Spleen (tissue), 11 donors: ENCODE measurements around the gene SNTN. TPM values are rescaled to one million over a fixed set of nuclear protein-coding genes. Genes with fewer than 3 reads are reported as not detected.

Experiments used
- DNase-seq: peaks from one replicate; pipeline ENCODE4 v3.0.0-alpha.2; 2020
- H3K27ac ChIP-seq, 8 donors: fragments of 200-600 bp; sonication (generic) in 7 of 8; 1 replicate in 4 of 8; 2 replicates in 4 of 8; pipeline versions ENCODE4 v1.5.0 to v1.8.0; 2016 to 2021; ENCODE audit warnings: inconsistent platforms in 4 of 8, mild to moderate bottlenecking in 4 of 8, moderate library complexity in 1 of 8
- H3K27me3 ChIP-seq, 7 donors: fragments of 200-600 bp; sonication (generic) in 6 of 7; replicated peaks in 1 of 7; 1 replicate in 4 of 7; 2 replicates in 3 of 7; pipeline versions ENCODE4 v1.5.0 to v1.8.0; 2016 to 2021; ENCODE audit warnings: inconsistent platforms in 3 of 7, mild to moderate bottlenecking in 1 of 7
- H3K36me3 ChIP-seq, 6 donors: fragments of 200-600 bp; sonication (generic) in 5 of 6; 1 replicate in 4 of 6; 2 replicates in 2 of 6; pipeline versions ENCODE4 v1.5.0 to v1.8.0; 2016 to 2021; ENCODE audit warnings: inconsistent platforms in 2 of 6
- H3K4me1 ChIP-seq, 6 donors: fragments of 200-600 bp; sonication (generic) in 5 of 6; 1 replicate in 3 of 6; 2 replicates in 3 of 6; pipeline versions ENCODE4 v1.5.0 to v1.8.0; 2016 to 2021; ENCODE audit warnings: inconsistent platforms in 3 of 6
- H3K4me3 ChIP-seq, 8 donors: fragments of 200-600 bp; sonication (generic) in 7 of 8; 1 replicate in 4 of 8; 2 replicates in 4 of 8; pipeline versions ENCODE4 v1.5.0 to v1.8.0; 2016 to 2021; ENCODE audit warnings: inconsistent platforms in 4 of 8, mild to moderate bottlenecking in 4 of 8, moderate library complexity in 2 of 8
- H3K9me3 ChIP-seq, 8 donors: fragments of 200-600 bp; sonication (generic) in 7 of 8; 1 replicate in 4 of 8; 2 replicates in 4 of 8; pipeline versions ENCODE4 v1.5.0 to v1.8.0; 2016 to 2021; ENCODE audit warnings: inconsistent platforms in 4 of 8
- POLR2A ChIP-seq, 3 donors: fragments of 450-650 bp; IDR thresholded peaks; one replicate each; pipeline ENCODE4 v1.5.1; 2017; ENCODE audit warnings: antibody characterized with exemption in 3 of 3, mild to moderate bottlenecking in 1 of 3
- POLR2AphosphoS5 ChIP-seq, 3 donors: sonication (generic); formaldehyde crosslinking; IDR thresholded peaks; one replicate each; pipeline ENCODE4 v1.5.1; 2017; ENCODE audit warnings: antibody characterized with exemption in 3 of 3
- WGBS, 5 donors: extraction: QIAGEN DNeasy Blood & Tissue Kit in 3 of 5; methylation state at CpG; one replicate each; pipeline versions ENCODE4 v1.1.5 to v1.1.7; 2013 to 2018; 5-methylcytosine and 5-hydroxymethylcytosine counted together
- intact Hi-C: fragments of 100-400 bp; cut with DNase I; formaldehyde crosslinking; loops from one replicate; pipeline ENCODE4 v1.15.0; 2023; ENCODE audit warnings: low total_unique reads
- polyA plus RNA-seq, 3 donors: library from polyadenylated mRNA; stranded (reverse); fragments of 200-250 nt; gene quantifications; one replicate each; pipeline ENCODE4 v1.2.1, GENCODE V29; 2013
- total RNA-seq, 7 donors: library from RNA; depleted of rRNA in 3 of 7; stranded (reverse); fragments of >200 nt in 3 of 7; fragmentation: NEBNext Ultra II Directional in 4 of 7; extraction: Animal tissue kit (Norgen Biotek cat#: 25700) in 4 of 7; gene quantifications; one replicate each; pipeline versions ENCODE4 v1.1.0 to v1.2.1, GENCODE V29; 2016 to 2021
- TF ChIP-seq, protein P1 (sequence below), 11 experiments: fragments of 200-600 bp in 7 of 11; fragments of 450-650 bp in 4 of 11; sonication (generic) in 4 of 11; IDR thresholded peaks in 8 of 11; conservative IDR thresholded peaks in 3 of 11; 1 replicate in 7 of 11; 2 replicates in 4 of 11; pipeline versions ENCODE4 v1.4.0 to v1.8.0; 2016 to 2021; ENCODE audit warnings: antibody characterized with exemption in 11 of 11, inconsistent platforms in 4 of 11, mild to moderate bottlenecking in 1 of 11
- donor health status: healthy with polysubstance abuse.
- donor health status: DM: no; HTN: no; CAD: no; lungs with moderate emphysema.
- donor health status: DM: no; HTN: no; CAD: no.
- donor health status: Bipolar disorder and iron deficiency.
- donor health status: healthy.
- donor health status: DM: no; HTN: no; CAD: no.
- donor health status: DM: yes; HTN: yes; CAD: no.

The SNTN gene
- total and polyA plus RNA-seq, 10 donors = not detected

DNA sequence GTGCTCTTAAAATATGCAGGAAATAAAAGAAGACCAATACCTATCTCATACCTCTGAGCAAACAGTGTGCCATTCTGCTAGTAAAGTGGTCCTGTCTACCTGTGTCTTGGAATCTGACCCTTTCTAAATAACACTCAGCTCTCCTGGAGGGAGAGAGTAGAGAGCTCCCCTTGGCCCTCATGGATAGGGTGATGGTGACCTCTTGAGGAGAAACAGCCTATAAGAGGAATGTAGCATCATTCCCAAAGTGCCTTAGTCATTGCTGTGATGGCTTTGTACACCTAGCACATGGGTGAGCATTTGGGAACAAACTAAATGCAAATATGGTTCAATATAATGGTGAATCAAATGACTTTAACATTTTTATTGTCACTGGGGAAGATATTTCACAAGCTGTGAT lies 10.0 kb downstream of the SNTN start:
- Histone ChIP-seq H3K27me3 (no peaks in the 10 kb centered on the region), H3K4me1 (no peaks in the 10 kb centered on the region), H3K9me3 (no peaks in the 10 kb centered on the region), H3K27ac (no peak overlapping the region), H3K36me3 (no peaks in the 10 kb centered on the region), H3K4me3 (no peak overlapping the region)
- TF ChIP-seq POLR2AphosphoS5 (IDR thresholded peaks at IDR 0.05) (no peak), POLR2A (IDR thresholded peaks at IDR 0.05) (no peak)
- TF ChIP-seq, protein P1, sequence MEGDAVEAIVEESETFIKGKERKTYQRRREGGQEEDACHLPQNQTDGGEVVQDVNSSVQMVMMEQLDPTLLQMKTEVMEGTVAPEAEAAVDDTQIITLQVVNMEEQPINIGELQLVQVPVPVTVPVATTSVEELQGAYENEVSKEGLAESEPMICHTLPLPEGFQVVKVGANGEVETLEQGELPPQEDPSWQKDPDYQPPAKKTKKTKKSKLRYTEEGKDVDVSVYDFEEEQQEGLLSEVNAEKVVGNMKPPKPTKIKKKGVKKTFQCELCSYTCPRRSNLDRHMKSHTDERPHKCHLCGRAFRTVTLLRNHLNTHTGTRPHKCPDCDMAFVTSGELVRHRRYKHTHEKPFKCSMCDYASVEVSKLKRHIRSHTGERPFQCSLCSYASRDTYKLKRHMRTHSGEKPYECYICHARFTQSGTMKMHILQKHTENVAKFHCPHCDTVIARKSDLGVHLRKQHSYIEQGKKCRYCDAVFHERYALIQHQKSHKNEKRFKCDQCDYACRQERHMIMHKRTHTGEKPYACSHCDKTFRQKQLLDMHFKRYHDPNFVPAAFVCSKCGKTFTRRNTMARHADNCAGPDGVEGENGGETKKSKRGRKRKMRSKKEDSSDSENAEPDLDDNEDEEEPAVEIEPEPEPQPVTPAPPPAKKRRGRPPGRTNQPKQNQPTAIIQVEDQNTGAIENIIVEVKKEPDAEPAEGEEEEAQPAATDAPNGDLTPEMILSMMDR (IDR thresholded peaks at IDR 0.05 in 8 of 11, conservative IDR thresholded peaks at IDR 0.05 in 3 of 11) = no peak
- intact Hi-C loops = no loop called here
- no peak for DNase-seq

DNA sequence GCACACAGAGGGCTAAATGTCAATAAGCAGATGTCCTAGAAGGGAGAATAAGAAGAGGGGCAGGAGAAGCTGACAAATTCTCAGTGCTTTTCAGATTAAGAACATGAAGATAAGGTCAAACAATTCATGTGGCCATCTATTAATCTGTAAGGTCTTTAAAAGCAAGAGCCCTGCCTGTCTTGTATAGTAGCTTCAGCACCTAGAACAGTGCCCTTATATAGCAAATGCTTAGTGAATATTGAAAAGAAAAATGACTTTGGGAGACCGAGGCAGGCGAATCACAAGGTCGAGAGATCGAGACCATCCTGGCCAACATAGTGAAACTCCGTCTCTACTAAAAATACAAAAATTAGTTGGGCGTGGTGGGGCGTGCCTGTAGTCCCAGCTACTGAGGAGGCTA lies 18.1 kb downstream of the SNTN start:
- 90 to 96% (median 94%) methylated on average over 7 of the region's 7 CpGs for WGBS, 5 donors

DNA sequence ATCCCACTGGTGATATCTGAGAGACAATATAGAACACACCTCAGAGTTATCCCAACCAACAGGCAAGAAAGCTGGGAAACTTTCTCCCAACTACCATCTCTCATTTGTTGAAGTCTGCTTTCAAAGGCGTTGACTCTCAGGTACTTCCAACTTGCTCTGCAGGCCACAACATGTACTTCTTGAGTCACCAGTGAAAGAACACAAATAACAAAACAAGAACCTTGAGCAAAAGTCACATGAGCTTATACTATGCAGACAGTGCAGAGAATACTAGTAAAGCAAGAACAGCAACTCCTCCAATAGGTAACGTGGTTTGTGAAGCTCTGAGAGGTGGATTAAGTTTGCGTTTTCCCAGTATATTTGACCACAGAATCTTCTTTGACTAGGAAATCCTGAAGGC lies 20.6 kb downstream of the SNTN start:
- intact Hi-C loops = no loop called here
- H3K27me3 ChIP-seq = no peaks in the 10 kb centered on the region
- 68 to 88% (median 84%) methylated on average over 3 of the region's 3 CpGs for WGBS, 5 donors
- no peak for DNase-seq
- H3K27ac ChIP-seq = no peak overlapping the region
- no peak for TF ChIP-seq POLR2AphosphoS5 (IDR thresholded peaks at IDR 0.05)
- no peaks in the 10 kb centered on the region for H3K9me3 ChIP-seq
- H3K36me3 ChIP-seq = no peaks in the 10 kb centered on the region
- no peaks in the 10 kb centered on the region for H3K4me1 ChIP-seq
- H3K4me3 ChIP-seq = no peak overlapping the region

More for the DNA sequence above, 18.1 kb downstream of the SNTN start:
- intact Hi-C loops = no loop called here
- no peak for DNase-seq
- Histone ChIP-seq H3K4me1 (no peaks in the 10 kb centered on the region), H3K4me3 (no peak overlapping the region), H3K27me3 (no peaks in the 10 kb centered on the region), H3K27ac (no peak overlapping the region), H3K9me3 (no peaks in the 10 kb centered on the region), H3K36me3 (no peaks in the 10 kb centered on the region)
- no peak for TF ChIP-seq POLR2A (IDR thresholded peaks at IDR 0.05)
- TF ChIP-seq, protein P1 (IDR thresholded peaks at IDR 0.05 in 8 of 11, conservative IDR thresholded peaks at IDR 0.05 in 3 of 11) = no peak
- TF ChIP-seq POLR2AphosphoS5 (IDR thresholded peaks at IDR 0.05) = no peak

DNA sequence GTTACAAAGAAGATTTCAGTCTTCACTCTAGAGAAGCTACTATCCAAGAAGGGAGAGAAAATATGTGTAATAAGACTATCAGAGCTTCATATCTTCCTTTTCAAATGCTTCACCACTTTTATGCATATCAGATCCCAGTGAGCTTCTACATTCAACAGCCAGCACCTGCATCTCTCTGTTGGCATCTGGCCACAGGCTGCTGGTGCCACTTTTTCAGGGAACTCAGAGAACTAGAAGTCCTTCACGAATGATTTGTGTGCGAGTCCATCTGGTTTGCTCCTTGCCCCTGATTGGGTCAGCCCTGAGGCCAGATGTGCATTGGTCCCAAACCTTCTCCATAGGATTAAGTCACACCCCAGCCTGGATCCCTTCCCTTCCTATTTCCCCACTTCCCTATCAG lies 22.1 kb downstream of the SNTN start:
- 64 to 98% (median 82%) methylated on average over 2 of the region's 2 CpGs for WGBS, 5 donors
- H3K4me1 ChIP-seq = no peaks in the 10 kb centered on the region
- no peak for DNase-seq
- H3K27ac ChIP-seq = no peak overlapping the region
- H3K9me3 ChIP-seq = no peaks in the 10 kb centered on the region
- intact Hi-C loops = no loop called here
- TF ChIP-seq, protein P1 (IDR thresholded peaks at IDR 0.05 in 8 of 11, conservative IDR thresholded peaks at IDR 0.05 in 3 of 11) = no peak
- no peak for TF ChIP-seq POLR2AphosphoS5 (IDR thresholded peaks at IDR 0.05)
- TF ChIP-seq POLR2A (IDR thresholded peaks at IDR 0.05) = no peak
- no peaks in the 10 kb centered on the region for H3K27me3 ChIP-seq
- H3K36me3 ChIP-seq = no peaks in the 10 kb centered on the region
- no peak overlapping the region for H3K4me3 ChIP-seq

DNA sequence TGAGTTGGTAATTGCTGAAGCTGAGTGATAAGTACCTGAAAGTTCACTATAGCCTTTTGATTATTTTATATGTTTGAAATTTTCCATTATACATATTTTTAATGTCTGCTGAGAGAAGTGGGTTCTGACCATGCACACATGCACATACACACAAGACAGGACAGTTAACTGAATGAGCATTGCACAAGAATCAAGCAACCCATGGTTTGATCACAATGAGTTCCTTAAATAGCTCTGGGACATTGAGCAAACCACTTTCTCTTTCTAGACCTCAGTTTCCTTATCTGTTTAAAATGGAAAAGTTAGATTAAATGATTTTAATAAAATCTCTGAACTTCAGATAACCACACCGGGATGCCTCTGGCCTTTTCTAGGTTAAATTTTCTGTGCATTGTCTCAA lies 26.7 kb downstream of the SNTN start:
- 83 to 91% (median 86%) methylated on average over 1 of the region's 1 CpG for WGBS, 5 donors
- DNase-seq = no peak

More for the DNA sequence above, 26.7 kb downstream of the SNTN start:
- Histone ChIP-seq H3K4me3 (no peak overlapping the region), H3K36me3 (no peaks in the 10 kb centered on the region), H3K9me3 (no peaks in the 10 kb centered on the region), H3K4me1 (no peaks in the 10 kb centered on the region), H3K27ac (no peak overlapping the region), H3K27me3 (no peaks in the 10 kb centered on the region)
- intact Hi-C loops = no loop called here
- TF ChIP-seq POLR2AphosphoS5 (IDR thresholded peaks at IDR 0.05) = no peak
